NB4 (cell line): ENCODE measurements around the gene C22orf31.

Source experiments
- DNase-seq: peaks from one replicate; pipeline ENCODE4 v3.0.0; 2010; ENCODE audit warnings: low read depth
- H3K4me3 ChIP-seq: one replicate; pipeline ENCODE4 v1.5.1; 2011; ENCODE audit warnings: mild to moderate bottlenecking, low read depth, low read length, moderate library complexity
- CTCF ChIP-seq: IDR thresholded peaks from one replicate; pipeline ENCODE4 v1.5.1; 2012; ENCODE audit warnings: low read depth, low read length
- MYC ChIP-seq: IDR thresholded peaks from 2 replicates; pipeline ENCODE4 v1.6.1; 2011; ENCODE audit warnings: low read depth, low read length
- POLR2A ChIP-seq: IDR thresholded peaks from 2 replicates; pipeline ENCODE4 v1.6.1; 2011; ENCODE audit warnings: mild to moderate bottlenecking; ENCODE audit not compliant: insufficient read length; ENCODE audit errors: extremely low read depth
- TF ChIP-seq, protein P1 (sequence below): IDR thresholded peaks from 2 replicates; pipeline ENCODE4 v1.6.1; 2011; ENCODE audit warnings: low read depth, low read length

The C22orf31 gene

GRCh38 chr22:29032584-29032983, 29.0 kb downstream of the C22orf31 start:
- TF ChIP-seq, protein P1, sequence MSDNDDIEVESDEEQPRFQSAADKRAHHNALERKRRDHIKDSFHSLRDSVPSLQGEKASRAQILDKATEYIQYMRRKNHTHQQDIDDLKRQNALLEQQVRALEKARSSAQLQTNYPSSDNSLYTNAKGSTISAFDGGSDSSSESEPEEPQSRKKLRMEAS, result no peak
- TF ChIP-seq CTCF (no peak), POLR2A (no peak), MYC (no peak)
- H3K4me3 ChIP-seq, result no peak overlapping the region
- DNase-seq, result no peak

DNA sequence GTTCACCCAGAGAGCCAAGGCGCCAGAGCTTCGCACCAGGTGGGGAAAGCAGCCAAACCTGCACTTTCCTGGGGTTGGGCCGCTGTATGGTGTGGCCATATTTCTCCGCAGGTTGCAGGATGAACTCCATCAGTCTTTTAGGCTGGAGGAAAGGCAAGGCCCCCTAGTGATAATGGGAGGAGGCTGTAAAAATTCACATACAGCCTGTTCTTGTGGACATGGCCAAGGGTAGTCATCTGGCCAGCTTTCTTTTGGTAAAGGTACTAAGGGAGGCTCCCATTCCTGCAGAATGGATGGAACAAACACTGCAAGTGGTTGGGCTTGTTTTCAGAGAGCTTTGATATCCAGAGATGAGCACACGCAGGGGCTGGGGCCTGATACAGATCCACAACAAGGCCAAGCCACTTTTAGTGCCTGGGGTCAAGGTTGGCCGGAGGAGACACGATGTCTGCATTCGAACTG, 29.6 kb downstream of the C22orf31 start:
- no peak for DNase-seq
- TF ChIP-seq MYC (no peak), POLR2A (no peak), CTCF (no peak)
- TF ChIP-seq, protein P1, result no peak

DNA sequence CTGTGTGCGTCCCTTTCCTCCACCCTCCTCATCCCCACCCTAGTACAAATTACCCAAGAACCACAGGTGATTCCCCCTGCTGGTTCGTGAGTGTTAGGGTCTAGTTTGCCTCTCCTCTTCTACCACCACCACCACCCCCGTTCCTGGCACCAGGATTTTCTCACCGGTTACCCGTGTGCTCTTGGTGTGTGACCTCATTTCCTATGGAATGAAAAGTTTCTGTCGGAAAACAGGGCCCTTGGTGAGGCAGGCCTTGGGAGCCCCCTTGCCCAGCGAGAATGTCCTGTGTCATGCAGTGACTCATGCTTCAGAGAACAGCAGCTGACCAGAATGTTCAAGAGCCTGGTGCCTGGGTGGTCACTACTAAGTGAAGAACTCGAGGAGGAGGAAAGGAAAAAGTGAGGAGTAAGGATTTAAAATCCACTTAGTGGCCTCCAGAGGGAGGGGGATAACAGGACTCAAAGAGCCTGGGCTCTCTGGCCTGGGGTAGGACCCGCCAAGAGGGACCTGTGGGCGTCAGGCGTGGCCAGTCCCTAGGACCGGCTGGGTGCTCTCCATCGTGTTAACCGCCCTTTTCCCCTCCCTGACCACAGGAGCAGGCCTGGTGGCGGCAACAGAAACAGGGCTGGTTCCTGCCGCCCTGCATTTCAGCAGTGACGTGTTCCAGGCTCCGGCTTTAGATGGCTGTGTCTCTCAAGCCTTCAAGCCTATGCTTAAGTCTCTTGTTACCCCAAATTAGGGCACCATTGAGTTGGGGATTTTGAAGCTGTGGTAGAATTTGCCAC, 30.2 kb downstream of the C22orf31 start:
- H3K4me3 ChIP-seq, result no peak overlapping the region
- TF ChIP-seq CTCF (no peak), MYC (no peak), POLR2A (no peak)
- TF ChIP-seq, protein P1, result no peak
- DNase-seq, result no peak

More for the DNA sequence above, 29.6 kb downstream of the C22orf31 start:
- H3K4me3 ChIP-seq, result no peak overlapping the region

DNA sequence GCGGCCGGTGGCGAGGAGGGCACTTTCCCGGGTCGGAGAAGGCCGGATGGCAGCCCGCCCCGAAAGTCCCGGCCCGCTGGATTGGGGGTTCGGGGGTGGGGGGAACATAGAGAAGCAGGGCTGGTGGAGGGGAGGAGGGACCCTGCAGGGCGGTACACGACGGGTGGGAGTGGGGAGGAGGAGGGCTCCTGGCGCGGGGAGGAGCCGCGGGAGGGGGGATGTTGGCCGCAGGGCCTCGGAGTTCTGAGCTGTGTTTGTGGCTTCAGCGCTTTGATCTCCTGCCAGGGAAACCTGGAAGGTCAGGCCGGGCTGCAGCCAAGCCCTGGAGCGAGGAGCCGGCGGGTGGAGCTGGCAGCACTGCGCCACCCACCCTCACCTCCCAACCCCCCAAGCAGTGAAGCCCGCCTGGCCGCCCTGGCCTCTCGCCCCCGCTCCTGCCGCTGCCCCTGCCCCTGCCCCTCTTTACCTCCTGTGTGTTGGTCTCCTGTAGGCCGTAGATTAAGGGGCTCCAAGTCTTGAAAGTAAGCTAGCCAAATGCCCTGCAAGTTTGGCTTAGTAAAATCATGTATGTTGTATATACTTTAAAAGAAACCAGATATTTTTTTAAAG, 30.9 kb downstream of the C22orf31 start:
- TF ChIP-seq MYC, result no peak
- no peak for TF ChIP-seq POLR2A
- TF ChIP-seq, protein P1, result no peak
- no peak for TF ChIP-seq CTCF
- no peak overlapping the region for H3K4me3 ChIP-seq
- no peak for DNase-seq

DNA sequence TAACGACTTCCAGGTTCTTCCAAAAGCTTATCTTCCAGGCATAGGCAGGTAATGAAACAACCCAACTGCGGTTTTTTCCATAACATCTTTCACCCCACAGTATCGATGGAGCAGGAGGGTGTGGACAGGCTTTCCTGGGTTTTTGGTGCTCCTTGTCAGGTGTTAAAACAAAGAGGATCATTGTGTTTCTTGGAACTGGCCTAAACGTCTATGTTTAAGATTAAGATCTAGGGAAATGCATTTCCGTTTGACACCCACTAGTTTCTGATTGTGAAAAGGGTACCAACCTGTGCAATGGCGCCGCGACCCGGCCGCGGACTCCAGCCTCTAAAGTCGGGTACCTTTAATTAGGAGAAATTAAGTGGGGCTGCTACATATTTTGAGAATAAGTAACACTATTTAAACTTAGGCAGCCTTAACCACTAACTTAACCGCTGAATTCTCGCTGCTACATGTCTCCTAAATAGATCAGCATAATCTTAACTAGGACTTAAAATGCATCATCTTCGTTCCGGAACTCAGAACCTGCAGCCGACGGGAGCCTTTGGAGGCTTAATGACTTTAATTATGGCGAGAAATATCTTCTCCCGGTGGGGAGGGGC, 31.5 kb downstream of the C22orf31 start:
- DNase-seq, result no peak
- no peak for TF ChIP-seq CTCF
- no peak for TF ChIP-seq POLR2A
- TF ChIP-seq, protein P1, result no peak
- TF ChIP-seq MYC, result no peak
- H3K4me3 ChIP-seq, result no peak overlapping the region
